TTC549 (cell line): Measurements from ENCODE around the gene RNF208.

Experiments
- FAIRE-seq: peaks from 2 replicates; lab custom pipeline; 2012; peaks lifted over from hg19 to GRCh38; lab: Jason Lieb, UNC

Gene RNF208

DNA sequence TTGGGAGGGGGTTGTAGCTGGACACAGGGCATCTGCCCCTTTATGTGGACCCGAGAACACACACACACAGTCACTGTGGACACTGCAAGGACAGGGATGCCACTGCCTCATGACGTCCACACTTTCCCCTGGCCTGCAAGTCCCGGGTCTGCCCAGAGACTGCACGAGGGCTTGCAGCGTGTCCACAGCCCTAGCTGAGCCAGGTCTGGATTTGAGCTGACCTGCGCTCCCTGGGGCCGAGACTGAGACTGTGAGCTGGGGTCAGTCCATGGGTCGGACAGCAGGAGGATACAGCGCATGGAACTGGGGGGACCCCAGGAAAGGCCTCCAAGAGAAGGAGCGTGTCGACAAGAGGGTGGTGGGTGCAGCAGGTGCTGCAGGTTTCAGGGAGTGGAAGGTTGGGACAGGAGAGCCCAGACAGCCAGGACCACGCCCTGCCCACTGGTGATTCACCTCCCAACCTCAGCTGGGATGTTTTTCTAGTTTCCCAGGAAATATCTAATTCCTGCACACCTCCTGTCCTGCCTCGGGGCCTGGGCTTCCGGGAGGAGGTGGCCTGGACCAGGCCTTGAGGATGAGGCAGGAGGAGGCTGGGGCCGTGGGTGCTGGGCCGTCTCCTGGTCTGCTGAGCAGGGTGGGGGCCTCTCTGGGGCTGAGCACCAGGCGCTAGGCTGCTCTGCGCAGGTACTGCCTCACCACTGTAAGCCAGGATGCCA is 4.5 kb upstream of the RNF208 start:
- FAIRE-seq: no peak

DNA sequence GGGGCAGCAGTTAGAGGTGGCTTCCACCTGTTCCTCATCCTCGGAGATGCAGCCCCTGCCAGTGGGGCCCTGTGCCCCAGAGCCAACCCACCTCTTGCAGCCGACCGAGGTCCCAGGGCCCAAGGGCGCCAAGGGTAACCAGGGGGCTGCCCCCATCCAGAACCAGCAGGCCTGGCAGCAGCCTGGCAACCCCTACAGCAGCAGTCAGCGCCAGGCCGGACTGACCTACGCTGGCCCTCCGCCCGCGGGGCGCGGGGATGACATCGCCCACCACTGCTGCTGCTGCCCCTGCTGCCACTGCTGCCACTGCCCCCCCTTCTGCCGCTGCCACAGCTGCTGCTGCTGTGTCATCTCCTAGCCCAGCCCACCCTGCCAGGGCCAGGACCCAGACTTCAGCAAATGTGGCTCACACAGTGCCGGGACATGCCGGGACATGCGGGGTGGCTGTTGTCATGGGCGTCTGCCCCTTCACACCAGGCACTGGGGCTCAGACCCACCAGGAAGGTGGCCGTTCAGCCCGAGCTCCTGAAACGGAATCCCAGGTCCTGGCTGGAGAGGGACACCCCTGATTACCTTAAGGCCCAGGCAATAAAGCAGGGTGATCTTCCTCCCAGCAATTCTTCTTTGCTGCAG is 3.8 kb upstream of the RNF208 start:
- FAIRE-seq: no peak

DNA sequence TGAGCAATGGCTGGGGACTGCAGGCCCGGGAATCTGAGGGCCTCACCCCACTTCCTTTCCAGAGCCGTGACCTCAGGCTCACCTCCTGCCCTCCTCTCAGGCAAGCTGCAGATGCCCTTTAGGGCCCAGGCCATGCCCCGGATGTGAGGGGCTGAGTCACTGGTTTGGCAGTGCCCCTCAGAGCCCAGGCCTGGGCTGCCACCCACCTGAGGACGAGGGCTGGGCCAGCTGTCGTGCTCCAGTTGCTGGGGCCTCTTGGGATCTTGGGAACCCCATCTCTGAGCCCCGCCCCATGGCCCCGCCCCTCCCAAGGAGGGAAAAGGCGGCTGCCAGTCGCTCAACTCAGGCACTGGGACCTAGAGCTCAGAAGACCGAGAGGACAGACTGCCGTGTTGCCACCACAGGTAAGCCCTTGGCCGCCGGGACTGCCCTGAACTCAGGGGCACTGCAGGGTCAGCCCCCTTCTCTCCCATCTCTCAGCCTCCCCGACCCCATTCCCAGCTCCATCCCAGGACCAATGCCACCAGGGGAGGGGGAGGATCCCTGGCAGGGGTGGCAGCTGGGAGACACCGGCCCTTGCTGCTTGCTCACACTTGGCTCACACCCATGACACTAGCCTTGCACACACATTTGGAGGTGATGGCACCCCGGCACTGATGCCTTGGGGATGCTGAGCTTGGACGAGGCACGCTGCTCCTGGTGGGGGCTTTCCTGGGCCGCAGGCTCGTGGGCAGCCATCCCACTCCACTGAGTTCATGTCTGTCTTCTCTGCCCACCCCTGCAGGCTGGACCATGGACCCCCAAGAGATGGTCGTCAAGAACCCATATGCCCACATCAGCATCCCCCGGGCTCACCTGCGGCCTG is 3.0 kb upstream of the RNF208 start, which contains the start of gene CYSRT1:
TSS of gene CYSRT1 (plus strand) at position 345 of the 865 bp plus-strand sequence. CDS start at position 793, 448 bp downstream.
- no peak for FAIRE-seq

DNA sequence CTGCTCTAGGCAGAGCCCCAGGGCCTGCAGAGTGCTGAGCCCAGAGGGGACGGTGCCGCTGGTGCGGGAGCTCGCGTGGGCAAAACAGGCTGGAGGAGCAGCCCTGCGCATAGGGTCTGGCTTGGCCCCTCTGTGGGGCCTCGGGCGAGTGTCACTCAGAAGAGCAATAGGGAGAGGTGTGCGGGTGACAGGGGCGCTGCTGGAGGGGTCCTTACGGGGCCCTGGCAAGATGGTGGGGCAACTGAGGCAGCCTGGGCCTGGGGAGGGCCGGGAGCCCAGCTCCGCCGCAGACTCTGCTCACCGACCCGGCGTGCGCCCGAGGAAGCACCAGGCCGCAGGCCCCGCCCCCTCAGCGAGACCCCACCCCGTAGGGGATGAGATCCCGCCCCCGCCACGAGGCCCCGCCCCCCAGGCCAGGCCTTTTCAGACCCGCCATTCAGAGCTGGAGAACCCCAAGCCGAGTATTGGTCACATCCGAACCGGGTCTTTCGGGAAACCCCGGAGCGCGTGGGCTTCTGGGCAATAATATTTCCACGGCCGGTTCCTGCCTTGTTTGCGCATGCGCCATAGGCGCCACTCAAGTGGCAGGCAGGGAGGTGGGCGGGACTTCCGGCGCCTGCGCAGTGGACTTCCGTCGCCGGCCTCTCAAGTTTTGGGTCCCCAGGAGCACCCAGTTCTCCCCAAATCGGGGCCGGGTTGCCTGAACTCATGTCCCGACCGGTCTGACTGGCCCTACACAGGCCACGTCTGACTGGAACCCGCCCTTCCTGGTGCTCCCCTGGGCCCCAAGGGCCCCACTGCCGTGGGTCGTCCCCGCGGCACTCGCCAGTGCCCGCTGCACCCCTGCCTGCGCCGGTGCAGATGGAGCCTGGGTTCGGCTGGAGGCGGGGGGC is 1.3 kb upstream of the RNF208 start:
- FAIRE-seq: peak; percentile 86

DNA sequence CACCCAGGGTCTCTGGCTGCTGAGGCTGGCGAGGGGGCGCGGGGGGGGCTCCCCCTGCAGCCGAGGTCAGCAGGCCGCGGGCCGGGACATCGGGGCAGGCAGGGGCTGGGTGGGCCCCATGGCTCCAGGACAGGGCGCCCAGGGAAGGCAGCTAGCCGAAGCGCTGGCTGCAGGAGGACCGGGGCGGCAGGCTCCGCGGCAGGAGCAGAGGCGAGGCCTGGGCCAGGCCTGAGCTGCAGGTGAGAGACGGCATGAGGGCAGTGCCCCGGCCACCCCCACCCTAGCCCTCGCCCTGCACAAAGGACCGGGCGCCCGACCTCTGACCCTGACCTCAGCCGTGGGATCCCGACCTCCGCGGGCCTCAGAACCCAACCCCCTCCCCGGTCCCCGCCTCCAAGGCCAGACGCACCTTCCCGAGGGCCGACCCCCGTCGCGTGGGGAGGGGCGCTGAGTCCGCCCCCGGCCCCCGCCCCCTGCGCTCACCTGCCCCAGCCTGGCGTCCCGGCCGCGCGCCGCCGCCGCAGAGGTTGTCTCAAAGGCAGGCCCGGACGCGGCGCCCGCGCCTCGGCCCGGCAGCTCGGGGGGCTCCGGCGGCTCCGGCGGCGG is 431 bp downstream of the RNF208 start:
- no peak for FAIRE-seq

DNA sequence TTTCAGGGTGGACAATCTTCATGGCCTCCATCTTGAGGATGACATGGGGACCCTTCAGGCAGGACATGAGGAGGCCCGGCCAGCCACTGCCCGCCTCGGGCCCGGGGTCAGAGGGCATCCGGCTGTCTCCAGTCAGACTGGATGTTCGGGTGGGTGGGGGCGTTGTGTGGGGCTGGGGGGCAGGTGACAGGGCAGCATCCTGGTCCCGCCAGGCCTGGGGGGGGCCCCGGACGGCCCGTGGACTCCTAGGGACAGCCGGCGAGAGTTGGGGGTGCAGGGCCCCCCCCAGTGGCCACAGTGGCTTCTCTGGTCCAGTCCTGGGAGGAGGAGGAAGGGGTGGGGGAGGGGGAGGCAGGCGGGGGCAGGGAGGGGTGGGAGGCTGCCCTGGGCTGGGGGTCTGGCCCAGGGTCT is 940 bp downstream of the RNF208 start:
- no peak for FAIRE-seq

DNA sequence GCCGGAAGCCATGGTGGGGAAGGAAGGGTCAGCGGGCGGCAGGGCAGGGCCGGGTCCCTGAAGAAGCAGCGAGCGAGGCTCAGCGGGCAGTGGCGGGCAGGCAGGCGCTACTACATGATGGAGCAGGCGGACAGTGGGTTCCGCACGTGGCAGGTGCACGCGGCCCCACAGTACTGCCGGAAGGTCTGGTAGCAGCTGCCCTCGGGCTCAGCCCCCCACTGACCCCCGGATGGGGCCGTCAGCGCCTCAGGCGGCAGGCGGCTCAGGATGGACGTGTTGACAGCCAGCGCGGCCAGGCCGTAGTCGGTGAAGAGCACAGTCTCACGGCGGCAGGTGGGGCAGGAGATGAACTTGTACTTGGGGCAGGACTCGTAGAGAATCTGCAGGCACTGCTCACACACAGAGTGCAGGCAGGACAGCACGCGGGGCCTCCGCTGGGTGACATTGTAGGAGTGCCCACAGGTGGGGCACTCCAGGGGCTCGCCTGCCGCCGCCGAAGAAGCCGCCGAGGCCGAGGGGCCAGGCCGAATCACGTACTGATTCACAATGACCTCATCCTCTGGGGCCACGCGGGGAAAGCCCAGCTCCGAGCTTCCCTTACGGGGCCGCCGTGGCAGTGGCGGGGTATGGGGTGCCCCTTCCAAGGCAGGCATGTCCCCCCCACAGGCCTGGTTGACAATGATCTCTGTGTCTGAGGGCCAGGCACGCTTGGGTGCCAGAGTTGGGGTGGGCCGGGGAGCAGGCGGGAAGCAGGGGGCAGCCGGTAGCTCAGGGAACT is 1.5 kb downstream of the RNF208 start:
- FAIRE-seq: no peak

DNA sequence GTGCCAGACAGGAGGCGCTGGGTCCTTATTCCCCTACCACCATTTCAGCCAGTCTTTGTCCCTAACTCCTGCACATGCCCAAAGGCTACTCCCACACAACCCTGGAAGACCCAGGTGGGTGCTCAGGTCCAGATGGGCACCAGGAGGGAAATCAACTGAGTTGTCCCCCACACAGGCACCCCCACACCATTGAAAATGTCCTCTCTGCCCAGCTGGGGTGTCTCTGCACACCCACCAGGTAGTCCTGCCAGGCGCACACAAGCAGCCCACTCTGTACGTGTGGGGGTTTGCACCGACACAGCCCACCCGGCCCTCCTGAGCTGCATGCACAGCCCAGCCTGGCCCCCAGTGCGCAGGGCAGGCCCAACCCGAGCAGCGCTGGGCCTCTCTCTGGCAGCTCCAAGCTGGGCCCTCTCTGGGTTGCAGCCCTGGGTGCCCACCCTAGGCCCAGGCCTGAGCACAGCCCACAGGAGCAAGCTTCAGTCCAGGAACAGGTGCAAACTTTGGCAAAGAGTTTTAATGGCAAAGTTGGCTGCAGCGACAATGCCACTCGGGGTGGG is 2.2 kb downstream of the RNF208 start:
- FAIRE-seq: no peak

DNA sequence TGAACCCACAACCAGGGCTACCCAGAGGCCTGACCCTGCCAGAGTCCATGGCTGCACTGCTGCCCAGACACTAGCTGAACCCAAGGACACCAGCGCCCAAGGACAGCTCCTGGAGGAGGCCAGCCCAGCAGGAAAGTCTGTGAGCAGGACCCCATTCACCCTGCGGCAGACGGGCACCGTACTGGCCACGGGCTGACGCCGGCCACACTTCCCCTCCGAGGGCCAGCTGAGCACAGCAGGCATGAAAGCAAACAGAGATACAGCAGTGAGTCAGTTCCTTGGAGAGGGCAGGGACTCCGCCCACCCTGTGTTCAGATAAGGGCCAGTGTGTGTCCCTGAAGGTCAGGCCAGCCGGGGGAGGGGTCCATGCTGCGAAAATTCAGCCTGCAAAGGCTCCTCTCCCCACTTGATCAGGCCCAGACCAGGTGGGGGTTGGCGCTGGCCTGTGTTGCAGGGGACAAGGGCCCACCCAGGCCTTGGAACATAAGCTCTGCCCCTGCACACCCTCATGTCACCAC is 3.2 kb downstream of the RNF208 start:
- FAIRE-seq: no peak

DNA sequence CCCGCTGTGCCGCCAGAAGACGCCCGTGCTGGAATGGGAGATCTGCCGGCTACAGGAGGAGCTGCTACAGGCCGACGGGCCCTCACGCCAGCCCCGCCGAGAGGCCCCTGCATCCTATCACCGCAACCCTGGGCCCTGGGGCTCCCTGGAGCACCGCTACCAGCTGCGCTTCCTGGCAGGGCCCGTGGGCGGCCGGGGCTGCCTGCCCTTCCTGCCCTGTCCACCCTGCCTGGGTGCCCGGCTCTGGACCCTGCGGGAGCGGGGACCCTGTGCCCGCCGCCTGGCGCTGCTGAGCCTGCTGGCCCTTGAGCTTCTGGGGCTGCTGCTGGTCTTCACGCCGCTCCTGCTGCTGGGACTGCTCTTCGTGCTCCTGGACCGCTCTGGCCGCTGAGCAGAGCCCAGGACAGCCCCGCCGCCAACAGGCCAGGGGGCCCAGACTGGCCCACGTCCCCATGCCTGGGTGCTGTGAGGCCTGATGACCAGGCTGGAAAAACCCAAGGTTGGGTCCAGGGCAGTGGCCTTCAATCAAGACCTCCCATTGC is 3.8 kb downstream of the RNF208 start:
- no peak for FAIRE-seq

DNA sequence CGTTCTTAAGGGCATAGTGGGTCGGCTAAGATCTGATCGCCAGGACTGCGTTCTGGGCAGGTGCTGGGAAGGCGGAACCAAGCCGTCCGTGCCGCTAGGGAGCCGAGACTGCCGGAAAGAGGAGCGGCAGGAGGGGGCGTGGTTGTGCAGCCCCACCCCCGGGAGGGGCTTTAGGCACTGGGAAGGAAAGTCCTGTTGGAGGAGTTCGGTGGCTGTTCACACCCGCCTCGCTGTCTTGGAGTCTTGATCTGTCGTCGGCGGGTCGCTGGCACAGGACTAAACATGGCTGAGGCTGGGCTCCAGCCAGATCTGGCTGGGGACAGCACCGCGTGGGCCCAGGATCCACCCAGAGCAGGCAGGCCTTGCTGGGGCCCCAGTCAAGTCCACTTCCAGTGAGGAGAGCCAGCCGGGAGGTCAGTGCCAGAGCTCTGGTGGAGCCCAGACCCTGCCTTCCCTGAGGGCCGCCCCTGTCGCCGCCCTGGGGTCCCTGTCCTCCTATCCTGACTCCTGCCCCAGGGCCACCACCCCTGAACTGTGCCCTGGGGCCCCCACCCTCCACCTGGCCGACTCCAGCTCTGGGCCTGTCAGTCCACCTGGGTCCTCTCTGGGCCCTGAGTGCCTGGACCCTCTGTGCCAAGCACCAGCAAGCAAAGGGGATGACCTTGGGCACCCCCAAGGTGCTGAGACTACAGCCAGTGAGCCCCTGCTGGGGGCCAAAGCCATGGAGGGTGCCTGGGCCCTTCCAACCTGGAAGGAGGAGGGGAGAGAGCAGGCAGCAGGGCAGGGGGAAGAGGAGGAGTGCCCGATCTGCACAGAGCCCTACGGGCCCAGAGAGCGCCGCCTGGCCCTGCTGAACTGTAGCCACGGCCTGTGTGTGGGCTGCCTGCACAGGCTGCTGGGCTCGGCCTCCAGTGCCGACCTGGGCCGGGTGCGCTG is 4.5 kb downstream of the RNF208 start:
- FAIRE-seq: no peak

DNA sequence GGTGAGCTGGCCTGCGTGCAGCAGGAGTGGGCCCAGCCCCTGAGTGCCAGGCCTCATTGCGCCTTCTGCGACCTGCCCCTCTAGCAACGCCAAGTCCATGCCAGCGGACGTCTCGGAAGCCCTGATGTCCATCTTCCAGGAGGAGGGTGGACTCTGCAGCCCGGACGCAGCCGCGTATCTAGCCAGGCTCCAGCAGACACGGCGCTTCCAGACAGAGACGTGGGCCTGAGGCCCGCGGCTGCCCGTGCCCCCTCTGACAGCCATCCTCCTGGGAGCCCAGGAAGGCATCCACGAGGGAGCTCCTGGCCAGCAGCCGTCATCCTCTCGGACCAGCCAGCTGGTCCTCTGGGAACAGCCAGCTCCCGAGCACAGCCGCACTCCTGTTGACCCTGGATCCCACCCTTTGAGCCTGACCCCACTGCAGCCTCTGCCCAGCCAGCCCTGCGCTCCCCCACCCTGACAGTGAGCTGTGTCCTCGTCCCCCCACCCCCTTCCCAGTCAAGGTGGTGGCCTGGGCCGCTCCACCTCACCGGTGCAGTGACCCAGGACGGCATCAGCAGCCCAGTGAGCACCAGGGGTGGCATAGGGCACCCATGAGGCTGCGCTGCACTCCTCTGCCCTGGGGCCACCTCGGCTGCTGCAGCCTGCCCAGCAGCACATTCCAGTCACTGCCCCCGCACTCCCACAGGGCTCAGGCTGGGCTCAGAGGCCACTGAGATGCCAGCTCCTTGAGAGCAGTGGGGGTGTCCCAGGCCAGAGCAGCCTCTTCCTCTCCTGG is 5.7 kb downstream of the RNF208 start:
- no peak for FAIRE-seq

DNA sequence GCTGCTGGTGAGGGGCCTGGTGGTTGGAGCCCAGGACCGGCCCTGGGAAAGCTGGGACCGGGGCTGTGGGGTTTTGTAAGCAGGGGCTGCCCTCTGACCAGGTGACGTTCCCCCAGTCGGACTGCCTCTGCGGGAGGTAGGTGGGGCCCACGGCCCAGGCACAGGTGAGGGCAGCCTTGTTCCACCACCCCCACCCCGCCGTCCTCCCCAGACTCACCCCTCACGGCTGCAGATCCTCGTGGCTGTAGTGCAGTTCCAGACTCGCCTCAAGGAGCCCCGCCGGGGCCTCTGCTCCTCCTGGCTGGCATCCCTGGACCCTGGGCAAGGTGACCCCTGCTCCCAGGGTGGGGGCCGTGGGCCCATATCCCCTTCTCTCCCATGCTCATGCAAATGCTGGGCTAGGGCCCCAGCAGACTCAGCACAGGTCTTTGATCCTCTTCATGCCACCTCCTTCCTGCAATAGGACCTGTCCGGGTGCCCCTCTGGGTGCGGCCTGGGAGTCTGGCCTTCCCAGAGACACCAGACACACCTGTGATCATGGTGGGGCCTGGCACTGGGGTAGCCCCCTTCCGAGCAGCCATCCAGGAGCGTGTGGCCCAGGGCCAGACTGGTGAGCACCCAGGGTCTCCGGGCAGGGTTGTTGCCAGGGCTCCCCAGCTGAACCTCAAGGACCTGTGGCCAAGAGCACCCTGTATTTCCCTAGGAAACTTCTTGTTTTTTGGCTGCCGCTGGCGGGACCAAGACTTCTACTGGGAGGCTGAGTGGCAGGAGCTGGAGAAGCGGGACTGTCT is 6.6 kb downstream of the RNF208 start:
- no peak for FAIRE-seq

DNA sequence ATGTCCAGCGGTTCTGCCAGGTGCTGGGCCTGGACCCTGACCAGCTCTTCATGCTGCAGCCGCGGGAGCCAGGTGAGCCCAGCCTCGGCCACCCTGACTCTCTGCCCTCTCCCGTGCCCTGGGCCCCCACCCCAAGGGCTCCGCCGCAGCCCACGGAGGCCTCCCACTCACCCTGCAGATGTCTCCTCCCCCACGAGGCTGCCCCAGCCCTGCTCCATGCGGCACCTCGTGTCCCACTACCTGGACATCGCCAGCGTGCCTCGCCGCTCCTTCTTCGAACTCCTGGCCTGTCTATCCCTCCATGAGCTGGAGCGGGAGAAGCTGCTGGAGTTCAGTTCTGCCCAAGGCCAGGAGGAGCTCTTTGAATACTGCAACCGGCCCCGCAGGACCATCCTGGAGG is 7.4 kb downstream of the RNF208 start:
- no peak for FAIRE-seq

DNA sequence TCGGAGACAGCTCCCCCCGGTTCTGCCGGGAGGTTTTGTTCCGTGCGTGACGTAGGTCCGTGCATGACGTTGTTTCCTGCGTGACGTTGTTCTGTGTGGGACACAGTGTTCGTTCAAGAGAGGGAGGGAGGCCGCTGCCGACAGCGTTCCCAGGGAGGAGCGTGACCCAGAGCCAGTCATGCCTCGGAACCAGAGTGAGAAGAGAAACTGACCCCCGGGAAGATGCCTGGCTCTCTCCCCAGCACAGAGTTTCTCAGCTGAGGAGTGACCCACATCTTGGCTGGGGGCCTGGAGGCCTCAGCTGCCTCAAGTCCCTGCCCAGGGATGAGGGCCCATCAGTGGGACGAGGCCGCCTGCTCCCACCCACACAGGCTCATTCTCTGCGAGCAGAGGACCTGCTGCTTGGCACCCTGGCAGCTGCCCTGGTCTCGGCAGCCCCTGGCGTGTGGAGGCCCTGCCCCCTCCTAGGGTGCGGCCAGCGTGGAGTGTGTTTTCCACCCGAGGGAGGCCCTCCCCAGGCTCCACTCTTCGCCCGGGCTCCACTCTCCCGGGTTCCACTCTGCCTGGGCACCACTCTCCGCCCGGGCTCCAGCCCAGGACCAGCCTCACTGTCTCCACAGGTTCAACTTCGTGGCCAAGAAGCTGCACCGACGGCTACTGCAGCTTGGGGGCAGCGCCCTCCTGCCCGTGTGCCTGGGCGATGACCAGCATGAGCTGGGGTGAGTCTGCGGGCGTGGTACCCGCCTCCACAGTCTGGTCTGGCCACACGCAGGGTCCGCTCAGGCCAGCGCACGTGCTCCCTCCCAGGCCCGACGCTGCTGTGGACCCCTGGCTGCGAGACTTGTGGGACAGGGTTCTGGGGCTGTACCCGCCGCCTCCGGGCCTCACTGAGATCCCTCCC is 8.6 kb downstream of the RNF208 start:
- no peak for FAIRE-seq

DNA sequence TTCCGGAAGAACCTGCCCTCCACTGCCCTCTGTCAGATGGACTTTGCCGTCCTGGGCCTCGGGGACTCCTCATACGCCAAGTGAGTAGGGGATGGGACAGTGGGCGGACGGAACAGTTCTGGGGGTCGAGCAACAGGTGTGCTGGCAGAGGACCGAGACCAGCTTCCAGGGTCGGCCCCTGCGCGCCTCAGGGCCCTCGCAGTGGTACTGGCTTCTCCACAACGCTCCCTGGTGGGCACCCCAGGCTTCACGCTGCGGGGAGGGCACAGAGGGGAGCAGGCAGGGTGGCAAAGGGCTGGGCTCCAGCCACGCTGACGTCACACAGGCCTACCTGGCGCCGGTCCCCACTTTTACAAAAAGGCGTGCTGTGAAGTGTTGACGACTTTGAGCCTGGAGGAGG is 9.5 kb downstream of the RNF208 start:
- no peak for FAIRE-seq
